GF-D8 (cell line): ENCODE data around the gene IL31.
"Not testable (repeated sequence)": the region's sequence is repeated elsewhere in the genome, so short reads cannot be mapped to it uniquely, and the experiment has no call there.

Experiments
- DNase-seq: peaks from one replicate; lab custom pipeline; 2025; lab: John Stamatoyannopoulos, UW

IL31 gene

DNA sequence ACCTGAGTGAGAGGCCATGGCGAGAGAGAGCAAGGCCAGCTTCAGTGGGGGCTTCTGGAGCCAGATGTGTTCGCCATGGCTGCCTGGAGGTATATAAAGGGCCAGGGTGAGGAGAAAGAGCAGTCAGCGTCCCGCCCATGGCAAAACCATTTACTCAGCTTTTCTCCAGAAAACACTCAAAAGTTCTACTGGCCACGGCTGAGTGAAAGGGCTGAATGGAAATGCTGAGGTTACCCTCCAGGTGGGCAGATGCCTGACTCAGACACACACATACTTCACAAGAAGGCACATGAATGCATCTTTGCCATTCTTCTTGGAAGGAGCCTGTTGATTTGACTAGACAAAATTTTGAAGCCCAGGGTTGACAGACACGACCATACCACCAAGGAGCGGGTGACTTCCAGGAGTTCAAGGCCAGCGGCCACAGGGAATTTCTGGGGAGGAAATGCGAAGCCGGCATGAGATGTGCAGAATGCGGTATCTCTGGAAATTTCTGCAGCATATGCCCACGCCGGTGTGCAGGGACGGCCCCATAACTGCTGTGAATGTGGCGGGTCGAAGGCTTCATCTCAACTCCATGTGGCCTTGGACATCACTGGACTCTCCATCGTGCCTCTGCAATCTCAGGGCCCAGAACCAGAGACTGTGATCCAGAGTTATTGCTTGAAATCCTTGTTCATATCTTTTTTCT, at the start of gene IL31:
IL31 (minus strand) TSS at position 67 of the 691 bp plus-strand sequence; CDS start at position 18, 49 bp downstream.
- no peak for DNase-seq

DNA sequence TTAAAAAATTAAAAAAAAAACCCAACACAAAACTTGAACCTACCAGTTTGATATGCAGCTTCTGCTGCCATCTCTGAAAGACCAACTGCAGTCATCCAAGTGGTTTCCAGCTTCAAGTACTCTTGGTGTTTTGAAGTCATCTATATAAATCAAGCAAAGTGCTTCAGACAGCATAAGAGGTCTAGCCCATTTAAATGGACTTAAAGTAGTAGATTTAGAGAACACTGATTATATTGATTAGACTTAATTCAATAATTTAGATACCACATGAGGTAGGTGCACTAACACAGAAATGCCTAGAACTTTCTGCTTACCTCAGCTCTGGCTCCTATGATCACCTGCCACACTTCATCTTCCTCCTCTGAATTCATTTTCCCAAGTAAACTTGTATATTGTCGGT, 42.4 kb upstream of the IL31 start:
- no peak for DNase-seq

DNA sequence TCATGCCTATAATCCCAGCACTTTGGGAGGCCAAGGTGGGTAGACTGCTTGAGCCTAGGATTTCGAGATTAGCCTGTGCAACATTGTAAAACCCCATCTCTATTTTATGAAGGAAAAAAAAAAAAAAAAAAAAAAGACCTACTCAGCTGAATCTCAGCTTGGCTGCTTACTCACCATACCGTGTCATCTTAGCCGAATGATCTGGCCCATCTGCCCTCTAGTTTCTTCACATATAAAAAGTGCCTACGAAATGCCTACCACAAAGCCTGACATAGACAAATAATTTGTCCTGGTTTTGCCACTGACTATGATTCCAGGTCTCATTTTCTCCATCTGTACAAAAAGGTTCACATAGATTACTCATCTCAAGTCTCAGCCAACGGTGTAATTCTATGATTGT, 41.8 kb upstream of the IL31 start:
- no peak for DNase-seq

- no peak for DNase-seq
Measured at GRCh38 chr12:122208073-122208820, 34.2 kb upstream of the IL31 start.

DNA sequence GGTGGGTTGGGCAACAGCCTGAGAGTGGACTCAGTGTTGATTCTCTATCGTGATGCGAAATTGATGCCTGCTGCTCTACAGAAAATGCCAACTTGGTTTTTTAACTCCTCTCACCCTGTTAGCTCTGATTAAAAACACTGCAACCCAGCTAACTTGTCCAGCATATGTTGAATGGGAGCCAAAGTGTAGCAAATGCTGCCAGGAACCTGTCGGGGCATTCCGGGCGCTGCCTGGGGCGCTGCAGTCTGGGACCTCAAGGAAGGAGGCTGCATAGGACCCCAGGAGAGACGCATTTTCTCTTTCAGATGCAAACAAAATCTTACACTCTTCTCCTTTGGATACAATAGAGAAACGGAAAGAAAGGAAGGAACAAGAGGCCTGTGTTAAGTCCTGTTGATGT, 33.4 kb upstream of the IL31 start:
- DNase-seq = no peak

- DNase-seq = no peak
Measured at GRCh38 chr12:122206976-122207375, 33.0 kb upstream of the IL31 start.

DNA sequence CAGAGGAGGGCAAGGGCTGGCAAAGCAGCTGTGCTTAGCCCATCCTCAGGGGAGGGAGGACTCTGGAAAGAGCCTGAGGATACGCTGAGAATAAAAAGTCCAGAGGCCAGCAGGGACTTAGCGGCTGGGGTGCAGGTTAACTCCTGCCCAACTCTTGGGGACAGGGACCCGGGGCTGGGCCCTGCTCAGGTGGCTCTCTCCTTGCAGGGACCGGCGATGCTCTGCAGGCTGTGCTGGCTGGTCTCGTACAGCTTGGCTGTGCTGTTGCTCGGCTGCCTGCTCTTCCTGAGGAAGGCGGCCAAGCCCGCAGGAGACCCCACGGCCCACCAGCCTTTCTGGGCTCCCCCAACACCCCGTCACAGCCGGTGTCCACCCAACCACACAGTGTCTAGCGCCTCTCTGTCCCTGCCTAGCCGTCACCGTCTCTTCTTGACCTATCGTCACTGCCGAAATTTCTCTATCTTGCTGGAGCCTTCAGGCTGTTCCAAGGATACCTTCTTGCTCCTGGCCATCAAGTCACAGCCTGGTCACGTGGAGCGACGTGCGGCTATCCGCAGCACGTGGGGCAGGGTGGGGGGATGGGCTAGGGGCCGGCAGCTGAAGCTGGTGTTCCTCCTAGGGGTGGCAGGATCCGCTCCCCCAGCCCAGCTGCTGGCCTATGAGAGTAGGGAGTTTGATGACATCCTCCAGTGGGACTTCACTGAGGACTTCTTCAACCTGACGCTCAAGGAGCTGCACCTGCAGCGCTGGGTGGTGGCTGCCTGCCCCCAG, 32.3 kb upstream of the IL31 start:
- DNase-seq = no peak

DNA sequence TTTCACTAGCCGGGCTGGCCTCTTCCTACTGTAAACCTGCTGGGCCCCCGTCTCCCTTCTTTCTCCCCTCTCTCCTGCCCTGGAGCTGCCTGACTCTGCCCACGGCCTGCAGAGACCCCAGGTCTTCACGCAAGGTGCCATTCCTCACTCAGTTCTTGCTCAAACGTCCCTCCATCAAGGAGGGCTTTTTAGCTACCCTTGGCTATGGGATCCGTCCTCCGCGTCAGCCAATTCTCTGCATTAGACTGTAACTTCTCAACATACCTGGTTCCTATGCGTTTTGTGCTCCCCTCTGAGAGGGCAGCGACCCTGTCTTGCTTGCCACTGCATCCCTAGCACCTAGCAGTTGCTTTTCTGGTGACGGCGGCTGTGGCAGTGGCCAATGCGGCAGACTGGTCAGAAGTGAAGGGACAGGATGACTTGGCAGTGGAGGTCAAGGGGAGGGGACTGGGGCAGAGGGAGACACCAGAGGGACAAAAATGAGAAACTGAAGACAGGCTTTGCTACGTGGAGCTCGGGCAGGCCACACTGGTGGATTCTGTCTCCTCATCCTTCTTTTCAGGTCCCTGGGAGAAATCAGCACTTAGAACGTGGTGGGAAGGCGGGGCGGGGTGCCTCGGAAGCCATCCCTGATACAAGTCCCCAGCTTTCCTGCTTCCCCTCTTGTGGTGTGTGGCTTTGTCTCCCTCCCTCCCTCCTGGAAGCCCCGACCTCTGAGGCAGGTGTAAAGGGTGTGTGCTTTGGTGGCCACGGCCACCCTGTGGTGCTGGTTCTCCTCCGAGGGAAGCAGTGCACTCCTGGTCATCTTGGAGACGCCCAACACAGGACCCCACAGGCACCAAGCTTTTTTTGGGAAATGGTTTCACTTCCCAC, 31.3 kb upstream of the IL31 start:
- DNase-seq = no peak

GRCh38 chr12:122204167-122205052, 30.4 kb upstream of the IL31 start:
- DNase-seq = no peak

DNA sequence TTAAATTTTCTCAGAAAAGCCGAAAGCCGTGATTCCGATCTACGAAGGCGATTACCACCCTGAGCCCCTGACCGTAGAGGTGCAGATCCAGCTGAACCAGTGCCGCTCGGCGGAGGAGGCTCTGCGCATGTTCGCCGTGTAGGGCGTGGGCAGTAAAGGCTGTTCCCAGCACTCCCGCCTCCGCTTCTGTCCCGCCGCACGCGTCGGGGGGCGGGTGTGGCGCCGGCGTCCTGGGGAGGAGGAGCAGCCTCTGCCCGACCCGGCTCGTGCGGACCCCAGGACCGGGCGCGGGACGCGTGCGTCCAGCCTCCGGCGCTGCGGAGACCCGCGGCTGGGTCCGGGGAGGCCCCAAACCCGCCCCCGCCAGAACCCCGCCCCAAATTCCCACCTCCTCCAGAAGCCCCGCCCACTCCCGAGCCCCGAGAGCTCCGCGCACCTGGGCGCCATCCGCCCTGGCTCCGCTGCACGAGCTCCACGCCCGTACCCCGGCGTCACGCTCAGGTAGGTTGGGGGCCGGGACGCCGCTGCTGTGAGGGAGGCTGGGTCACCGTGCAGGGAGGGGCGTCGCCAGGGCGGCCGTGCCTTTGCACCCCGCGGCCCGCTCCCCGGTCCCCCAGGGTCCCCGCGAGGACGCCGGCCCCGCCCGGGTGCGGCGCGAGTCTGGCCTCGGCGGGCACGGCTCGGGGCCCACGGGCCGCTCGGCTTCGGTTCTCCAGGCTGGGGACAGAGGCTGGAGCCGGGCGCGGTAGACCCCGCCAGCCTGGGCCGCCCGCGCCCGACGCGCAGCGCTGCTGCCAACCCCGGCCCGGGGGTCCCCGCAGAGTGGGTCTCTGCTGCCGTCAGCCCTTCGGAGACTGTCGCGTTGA, 29.5 kb upstream of the IL31 start, which contains the start of gene B3GNT4:
B3GNT4 (plus strand) TSS at position 409 of the 866 bp plus-strand sequence. CDS start 910 bp downstream, outside the sequence.
- DNase-seq = no peak

GRCh38 chr12:122202811-122203210, 28.8 kb upstream of the IL31 start:
- not testable (repeated sequence) for DNase-seq

- no peak for DNase-seq
Measured at GRCh38 chr12:122202017-122202416, 28.0 kb upstream of the IL31 start.

GRCh38 chr12:122201381-122201780, 27.4 kb upstream of the IL31 start:
- no peak for DNase-seq

DNA sequence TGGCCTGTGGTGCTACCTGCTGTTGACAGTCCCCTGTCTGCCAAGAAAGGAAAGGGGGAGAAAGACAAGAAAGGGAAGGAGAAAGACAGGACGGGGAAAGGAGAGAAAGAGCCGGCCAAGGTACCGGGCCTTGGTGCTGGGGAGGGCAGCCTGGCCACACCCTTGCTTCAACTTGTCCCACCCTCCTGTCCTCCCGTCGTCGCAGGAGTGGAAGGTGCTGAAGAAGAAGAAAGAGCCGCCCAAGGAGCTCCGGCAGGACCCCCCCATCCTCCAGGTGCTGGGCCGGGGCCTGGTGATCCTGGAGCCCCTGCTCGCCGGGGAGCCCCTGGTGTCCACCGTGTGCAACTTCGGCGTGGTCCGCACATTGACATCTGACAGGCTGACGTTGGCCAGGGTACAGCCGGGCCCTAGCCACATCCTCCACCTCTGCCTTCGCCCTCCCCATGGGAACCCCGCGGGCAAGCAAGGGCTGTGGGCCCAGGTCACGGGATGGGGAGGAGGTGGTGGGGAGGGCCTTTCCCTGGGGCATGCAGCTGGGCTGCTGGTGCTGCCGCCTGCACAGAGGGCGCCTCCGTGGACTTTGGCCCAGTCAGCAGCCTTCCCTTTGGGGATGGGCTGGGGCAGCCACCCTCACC, 26.6 kb upstream of the IL31 start:
- DNase-seq = no peak

- DNase-seq = no peak
Measured at GRCh38 chr12:122199484-122200355, 25.7 kb upstream of the IL31 start.

DNA sequence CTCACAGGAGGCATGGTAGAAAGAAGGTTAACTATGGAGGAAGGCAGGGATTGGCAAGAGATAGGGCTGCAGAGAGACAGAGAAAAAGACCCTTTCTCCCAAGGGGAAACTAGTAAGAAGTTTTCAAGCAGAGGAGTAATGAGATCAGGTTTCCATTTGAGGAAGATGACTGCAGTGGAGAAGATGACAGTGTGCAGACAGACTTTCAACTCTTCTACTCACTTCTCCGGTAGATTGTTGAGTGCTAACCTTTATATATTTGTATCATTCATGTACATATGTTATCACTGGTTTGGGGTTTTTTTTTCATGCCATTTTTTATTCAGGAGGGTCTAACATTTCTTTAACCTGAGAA, 23.6 kb upstream of the IL31 start:
- DNase-seq = no peak

- DNase-seq = no peak
Measured at GRCh38 chr12:122195405-122195804, 21.4 kb upstream of the IL31 start.

- no peak for DNase-seq
Measured at GRCh38 chr12:122194804-122195203, 20.8 kb upstream of the IL31 start.
